Coronary artery (tissue), 2 donors: Measurements from ENCODE around the gene DDX25.
A peak's percentile ranks its signal among the peaks of the same experiment; 100 is the strongest.
"Not testable (repeated sequence)": the region's sequence is repeated elsewhere in the genome, so short reads cannot be mapped to it uniquely, and the experiment has no call there.

Source experiments
- DNase-seq: peaks from one replicate; pipeline ENCODE4 v3.0.0-alpha.2; 2017; ENCODE audit warnings: low spot score
- H3K27ac ChIP-seq, 2 donors: fragments of 200-600 bp; sonication (generic); one replicate each; pipeline ENCODE4 v1.5.1; 2016 to 2019
- H3K4me3 ChIP-seq: fragments of 200-600 bp; sonication (generic); 2 replicates; pipeline ENCODE4 v1.5.1; 2016; ENCODE audit warnings: mild to moderate bottlenecking, moderate library complexity
- CTCF ChIP-seq: fragments of 200-600 bp; sonication (generic); IDR thresholded peaks from one replicate; pipeline ENCODE4 v1.5.1; 2019; ENCODE audit warnings: antibody characterized with exemption

The DDX25 gene

GRCh38 chr11:125903711-125904659 lies at the start of gene DDX25:
Gene DDX25 (plus strand): TSS chr11:125904508. CDS start chr11:125904518, 10 bp downstream.
- no peak for DNase-seq
- TF ChIP-seq CTCF: no peak
- peak within 1 kb of the TSS; percentile 70 for H3K4me3 ChIP-seq
- no peak within 1 kb of the TSS for H3K27ac ChIP-seq

GRCh38 chr11:125857670-125858069 lies 46.6 kb upstream of the DDX25 start:
- H3K4me3 ChIP-seq, H3K27ac ChIP-seq, DNase-seq: not testable (repeated sequence)

- not testable (repeated sequence) for H3K27ac ChIP-seq, H3K4me3 ChIP-seq, DNase-seq
Observed at GRCh38 chr11:125862786-125863185, 41.5 kb upstream of the DDX25 start.

- DNase-seq, H3K27ac ChIP-seq, H3K4me3 ChIP-seq: not testable (repeated sequence)
Observed at GRCh38 chr11:125865354-125865753, 39.0 kb upstream of the DDX25 start.

- no peak overlapping the region for H3K4me3 ChIP-seq
- TF ChIP-seq CTCF: no peak
- H3K27ac ChIP-seq: no peak overlapping the region
- DNase-seq: no peak
Observed at GRCh38 chr11:125869521-125869920, 34.8 kb upstream of the DDX25 start.

GRCh38 chr11:125871391-125872137 lies 32.7 kb upstream of the DDX25 start:
- Histone ChIP-seq H3K27ac (no peak overlapping the region), H3K4me3 (no peak overlapping the region)
- TF ChIP-seq CTCF: peak; percentile 30
- DNase-seq: no peak

- no peak overlapping the region for H3K4me3 ChIP-seq
- H3K27ac ChIP-seq: no peak overlapping the region
- no peak for TF ChIP-seq CTCF
- no peak for DNase-seq
Observed at GRCh38 chr11:125872138-125872491, 32.2 kb upstream of the DDX25 start.

GRCh38 chr11:125873881-125874555 lies 30.3 kb upstream of the DDX25 start:
- DNase-seq: no peak
- peak overlapping the region; percentile 52 for H3K4me3 ChIP-seq
- no peak for TF ChIP-seq CTCF

More at GRCh38 chr11:125873881-125874555, 30.3 kb upstream of the DDX25 start:
- no peak overlapping the region for H3K27ac ChIP-seq
